Measurements from ENCODE around the gene VIM. TPM values are rescaled to one million over a fixed set of nuclear protein-coding genes. Genes with fewer than 3 reads are reported as not detected.
A peak's percentile ranks its signal among the peaks of the same experiment; 100 is the strongest.

Gene VIM
- total RNA-seq, 1 experiment from 2014 or later: 50.4 TPM

GRCh38 chr10:17257466-17258321 lies 29.7 kb downstream of the VIM start:
- intact Hi-C loops (cut with micrococcal nuclease; ENCODE audit: unreplicated experiment): loop anchor here (1.0 kb wide), 3 partner anchors 366 to 429 kb away; no protein-coding TSS in a partner anchor
- Histone ChIP-seq H3K27me3 (replicated peaks; ENCODE audit: control insufficient read depth, insufficient read depth, low read length) (no peaks in the 10 kb centered on the region), H3K4me1 (no peaks in the 10 kb centered on the region), H3K4me3 (ENCODE audit: low read depth, low read length) (no peak overlapping the region), H3K9me3 (peaks cover 24% of the 10 kb centered on the region), H3K36me3 (ENCODE audit: control insufficient read depth, insufficient read depth, low read length) (no peaks in the 10 kb centered on the region)
- ChIA-PET POLR2A (no interaction called here), CTCF (interaction anchor here (0.9 kb wide), 1 partner anchor 27 kb away, joined by 3 read pairs; no protein-coding TSS in a partner anchor)
- Mint-ChIP-seq H3K9me3 (ENCODE audit: unreplicated experiment) (peaks cover 46% of the 10 kb centered on the region), H3K4me3 (ENCODE audit: unreplicated experiment) (peak overlapping the region; percentile 24), H3K4me1 (ENCODE audit: low read depth, unreplicated experiment) (peaks cover 6% of the 10 kb centered on the region), H3K27me3 (ENCODE audit: insufficient read depth, unreplicated experiment) (peaks cover 3% of the 10 kb centered on the region), H3K27ac (ENCODE audit: unreplicated experiment) (no peak overlapping the region), H3K36me3 (ENCODE audit: insufficient read depth, unreplicated experiment) (no peaks in the 10 kb centered on the region)
- TF ChIP-seq, protein P1, sequence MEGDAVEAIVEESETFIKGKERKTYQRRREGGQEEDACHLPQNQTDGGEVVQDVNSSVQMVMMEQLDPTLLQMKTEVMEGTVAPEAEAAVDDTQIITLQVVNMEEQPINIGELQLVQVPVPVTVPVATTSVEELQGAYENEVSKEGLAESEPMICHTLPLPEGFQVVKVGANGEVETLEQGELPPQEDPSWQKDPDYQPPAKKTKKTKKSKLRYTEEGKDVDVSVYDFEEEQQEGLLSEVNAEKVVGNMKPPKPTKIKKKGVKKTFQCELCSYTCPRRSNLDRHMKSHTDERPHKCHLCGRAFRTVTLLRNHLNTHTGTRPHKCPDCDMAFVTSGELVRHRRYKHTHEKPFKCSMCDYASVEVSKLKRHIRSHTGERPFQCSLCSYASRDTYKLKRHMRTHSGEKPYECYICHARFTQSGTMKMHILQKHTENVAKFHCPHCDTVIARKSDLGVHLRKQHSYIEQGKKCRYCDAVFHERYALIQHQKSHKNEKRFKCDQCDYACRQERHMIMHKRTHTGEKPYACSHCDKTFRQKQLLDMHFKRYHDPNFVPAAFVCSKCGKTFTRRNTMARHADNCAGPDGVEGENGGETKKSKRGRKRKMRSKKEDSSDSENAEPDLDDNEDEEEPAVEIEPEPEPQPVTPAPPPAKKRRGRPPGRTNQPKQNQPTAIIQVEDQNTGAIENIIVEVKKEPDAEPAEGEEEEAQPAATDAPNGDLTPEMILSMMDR (IDR thresholded peaks at IDR 0.05; ENCODE audit: insufficient read depth in 1 of 2, low read depth in 1 of 2, low read length in 1 of 2, severe bottlenecking in 1 of 2, unreplicated experiment in 1 of 2): peak; percentile 88 to 93
- peak; percentile 56 to 75 for DNase-seq
- no TSS peak for BruUV-seq (replicated peaks)

DNA sequence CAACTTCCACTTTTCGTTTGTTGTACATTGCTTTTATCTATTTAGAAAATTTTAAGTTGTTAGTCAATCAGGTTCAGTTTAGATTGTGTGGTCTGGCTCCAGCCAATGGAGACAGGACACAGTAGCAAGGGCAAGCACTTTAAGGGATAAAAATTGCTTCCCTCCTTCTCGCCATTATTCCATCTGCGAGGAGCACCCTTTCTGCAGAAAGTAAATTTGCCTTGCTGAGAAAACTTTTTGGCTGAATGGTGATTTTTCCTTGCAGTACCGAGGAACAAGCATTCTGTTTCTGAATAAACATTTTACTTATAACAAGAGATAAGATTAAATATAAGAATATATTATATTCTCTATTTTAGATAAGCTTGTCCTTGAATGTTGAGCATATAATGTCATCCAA lies 34.5 kb downstream of the VIM start:
- TF ChIP-seq, protein P1 (IDR thresholded peaks at IDR 0.05; ENCODE audit: insufficient read depth in 1 of 2, low read depth in 1 of 2, low read length in 1 of 2, severe bottlenecking in 1 of 2, unreplicated experiment in 1 of 2): no peak
- Mint-ChIP-seq H3K36me3 (ENCODE audit: insufficient read depth, unreplicated experiment) (no peaks in the 10 kb centered on the region), H3K4me3 (ENCODE audit: unreplicated experiment) (no peak overlapping the region), H3K4me1 (ENCODE audit: low read depth, unreplicated experiment) (peaks cover 2% of the 10 kb centered on the region), H3K27me3 (ENCODE audit: insufficient read depth, unreplicated experiment) (peaks cover 4% of the 10 kb centered on the region), H3K9me3 (ENCODE audit: unreplicated experiment) (peaks cover 63% of the 10 kb centered on the region), H3K27ac (ENCODE audit: unreplicated experiment) (no peak overlapping the region)
- BruUV-seq (replicated peaks): no TSS peak
- intact Hi-C loops (cut with micrococcal nuclease; ENCODE audit: unreplicated experiment): no loop called here
- CTCF ChIA-PET: no interaction called here
- no peaks in the 10 kb centered on the region for H3K4me1 ChIP-seq
- no peaks in the 10 kb centered on the region for H3K27me3 ChIP-seq (replicated peaks; ENCODE audit: control insufficient read depth, insufficient read depth, low read length)
- H3K4me3 ChIP-seq (ENCODE audit: low read depth, low read length): no peak overlapping the region
- H3K36me3 ChIP-seq (ENCODE audit: control insufficient read depth, insufficient read depth, low read length): no peaks in the 10 kb centered on the region
- POLR2A ChIA-PET: no interaction called here
- DNase-seq: no peak
- H3K9me3 ChIP-seq: peaks cover 39% of the 10 kb centered on the region

- no peak overlapping the region for H3K4me3 Mint-ChIP-seq (ENCODE audit: unreplicated experiment)
- H3K36me3 Mint-ChIP-seq (ENCODE audit: insufficient read depth, unreplicated experiment): no peaks in the 10 kb centered on the region
- Histone ChIP-seq H3K36me3 (ENCODE audit: control insufficient read depth, insufficient read depth, low read length) (no peaks in the 10 kb centered on the region), H3K4me1 (no peaks in the 10 kb centered on the region), H3K4me3 (ENCODE audit: low read depth, low read length) (no peak overlapping the region), H3K9me3 (peaks cover 39% of the 10 kb centered on the region), H3K27me3 (replicated peaks; ENCODE audit: control insufficient read depth, insufficient read depth, low read length) (no peaks in the 10 kb centered on the region)
- peaks cover 65% of the 10 kb centered on the region for H3K9me3 Mint-ChIP-seq (ENCODE audit: unreplicated experiment)
- intact Hi-C loops (cut with micrococcal nuclease; ENCODE audit: unreplicated experiment): no loop called here
- no peak overlapping the region for H3K27ac Mint-ChIP-seq (ENCODE audit: unreplicated experiment)
- TF ChIP-seq, protein P1 (IDR thresholded peaks at IDR 0.05; ENCODE audit: insufficient read depth in 1 of 2, low read depth in 1 of 2, low read length in 1 of 2, severe bottlenecking in 1 of 2, unreplicated experiment in 1 of 2): no peak
- peaks cover 4% of the 10 kb centered on the region for H3K27me3 Mint-ChIP-seq (ENCODE audit: insufficient read depth, unreplicated experiment)
- DNase-seq: no peak
- BruUV-seq (replicated peaks): no TSS peak
- H3K4me1 Mint-ChIP-seq (ENCODE audit: low read depth, unreplicated experiment): no peaks in the 10 kb centered on the region
- POLR2A ChIA-PET: no interaction called here
- CTCF ChIA-PET: no interaction called here
These were observed 35.5 kb downstream of the VIM start for GRCh38 chr10:17263580-17263979.

Data from Caco-2 (cell line).